G401 (cell line): ENCODE results near the gene NUAK2. TPM values are rescaled to one million over a fixed set of nuclear protein-coding genes. Genes with fewer than 3 reads are reported as not detected.
"Not testable (repeated sequence)": the region's sequence is repeated elsewhere in the genome, so short reads cannot be mapped to it uniquely, and the experiment has no call there.

Source experiments
- DNase-seq: peaks from one replicate; pipeline ENCODE4 v3.0.0-alpha.2; 2015; ENCODE audit warnings: low spot score
- in situ Hi-C: cut with HindIII; loops from 2 replicates; pipeline ENCODE4 v1.10.0; 2016; ENCODE audit warnings: low sequenced_read_pairs, mixed read lengths
- total RNA-seq: library from RNA; depleted of rRNA; stranded (reverse); fragments of >200 nt; shearing (Covaris generic); gene quantifications from 2 replicates; pipeline ENCODE4 v1.2.3, GENCODE V29; 2014

The NUAK2 gene
- total RNA-seq, 1 experiment from 2014 or later = 8.3 TPM

DNA sequence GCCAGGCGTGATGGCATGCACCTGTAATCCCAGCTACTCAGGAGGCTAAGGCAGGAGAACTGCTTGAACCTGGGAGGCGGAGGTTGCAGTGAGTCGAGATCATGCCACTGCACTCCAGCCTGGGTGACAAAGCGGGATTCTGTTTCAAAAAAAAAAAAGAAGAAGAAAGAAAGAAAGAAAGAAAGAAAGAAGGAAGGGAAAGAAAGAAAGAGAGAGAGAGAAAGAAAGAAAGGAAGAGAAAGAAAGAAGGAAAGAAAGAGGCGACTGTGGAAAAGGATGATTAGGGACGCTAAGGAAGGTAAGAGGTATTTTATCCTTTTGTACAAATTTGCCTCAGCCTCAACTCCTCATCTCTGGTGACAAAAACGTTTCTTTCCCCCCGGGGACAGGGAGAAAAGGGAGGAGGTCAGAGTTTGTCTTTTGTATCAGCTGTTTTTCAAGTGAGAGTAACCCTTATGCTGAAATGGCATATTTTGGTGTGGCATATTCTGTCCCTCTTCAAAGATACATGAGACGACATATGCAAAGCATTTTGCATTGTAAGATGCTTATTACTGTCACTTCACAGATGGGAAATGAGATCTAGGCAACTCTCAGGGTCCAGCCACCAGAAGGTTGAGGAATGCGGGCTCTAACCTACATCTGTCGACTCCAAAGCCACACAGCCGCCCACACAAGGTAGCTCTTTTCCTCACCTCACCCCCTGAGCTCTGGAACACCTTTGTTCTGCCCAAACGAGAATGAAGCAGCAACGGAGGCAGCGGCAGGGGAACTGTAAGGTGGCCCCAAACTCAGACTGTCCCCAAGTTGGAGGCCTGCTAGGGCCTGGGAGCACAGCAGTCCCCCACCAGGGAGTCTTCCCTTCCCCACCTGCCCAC lies 38.0 kb downstream of the NUAK2 start:
- DNase-seq = no peak
- in situ Hi-C loops = no loop called here

DNA sequence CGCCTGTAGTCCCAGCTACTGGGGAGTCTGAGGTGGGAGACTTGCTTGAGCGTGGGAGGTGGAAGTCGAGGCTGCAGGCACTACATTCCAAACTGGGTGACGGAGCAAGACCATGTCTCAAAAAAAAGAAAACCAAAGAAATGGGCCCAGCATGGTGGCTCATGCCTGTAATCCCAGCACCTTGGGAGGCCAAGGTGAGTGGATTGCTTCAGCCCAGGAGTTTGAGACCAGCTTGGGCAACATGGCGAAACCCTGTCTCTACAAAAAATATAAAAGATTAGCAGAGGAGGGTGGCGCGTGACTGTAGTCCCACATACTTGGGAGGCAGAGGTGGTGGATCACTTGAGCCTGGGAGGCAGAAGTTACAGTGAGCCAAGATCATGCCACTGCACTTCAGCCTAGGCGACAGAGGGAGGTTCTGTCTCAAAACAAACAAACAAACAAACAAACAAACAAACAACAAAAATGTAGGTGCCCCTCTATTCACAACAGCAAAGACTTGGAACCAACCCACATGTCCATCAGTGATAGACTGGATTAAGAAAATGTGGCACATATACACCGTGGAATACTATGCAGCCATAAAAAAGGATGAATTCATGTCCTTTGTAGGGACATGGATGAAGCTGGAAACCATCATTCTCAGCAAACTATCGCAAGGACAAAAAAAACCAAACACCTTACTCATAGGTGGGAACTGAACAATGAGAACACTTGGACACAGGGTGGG lies 40.7 kb downstream of the NUAK2 start:
- DNase-seq, in situ Hi-C loops: not testable (repeated sequence)

DNA sequence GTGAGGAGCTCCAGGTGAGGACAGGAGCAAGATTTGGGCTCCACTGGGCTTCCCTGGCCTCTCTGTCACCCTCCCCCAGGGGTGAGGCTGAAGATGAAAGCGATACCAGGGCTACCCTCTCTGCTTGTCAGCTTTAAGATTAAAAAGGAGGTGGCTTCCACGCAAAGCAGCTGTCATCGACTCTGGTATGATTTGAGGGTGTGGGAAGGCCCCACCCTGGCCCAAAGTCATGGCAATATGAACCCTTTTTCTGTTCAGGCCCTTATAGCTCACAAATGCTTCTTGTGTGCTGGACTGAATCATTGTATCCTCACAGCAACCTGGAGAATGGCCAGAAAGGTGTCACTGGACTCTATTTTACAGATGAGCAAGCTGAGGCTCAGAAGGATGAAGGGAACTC lies 41.6 kb downstream of the NUAK2 start:
- in situ Hi-C loops = no loop called here
- DNase-seq = no peak

DNA sequence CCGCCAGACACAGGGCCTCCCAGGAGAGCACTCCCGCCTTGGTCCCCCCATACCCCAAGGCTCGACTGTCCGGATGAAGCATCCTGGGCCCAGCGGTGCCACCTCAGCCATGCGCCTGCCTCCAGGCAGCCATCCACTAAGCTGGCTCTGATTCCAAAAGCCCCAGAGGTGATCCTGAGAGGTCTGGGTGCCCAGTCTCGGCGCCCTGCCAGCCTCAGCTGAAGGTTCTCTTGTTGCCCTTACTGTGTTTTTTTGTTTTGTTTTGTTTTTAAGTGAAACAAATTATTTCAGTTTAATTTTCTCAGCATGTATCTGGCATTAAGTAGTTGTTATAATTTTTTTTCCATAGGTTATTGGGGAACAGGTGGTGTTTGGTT lies 44.9 kb downstream of the NUAK2 start:
- in situ Hi-C loops = no loop called here
- no peak for DNase-seq

DNA sequence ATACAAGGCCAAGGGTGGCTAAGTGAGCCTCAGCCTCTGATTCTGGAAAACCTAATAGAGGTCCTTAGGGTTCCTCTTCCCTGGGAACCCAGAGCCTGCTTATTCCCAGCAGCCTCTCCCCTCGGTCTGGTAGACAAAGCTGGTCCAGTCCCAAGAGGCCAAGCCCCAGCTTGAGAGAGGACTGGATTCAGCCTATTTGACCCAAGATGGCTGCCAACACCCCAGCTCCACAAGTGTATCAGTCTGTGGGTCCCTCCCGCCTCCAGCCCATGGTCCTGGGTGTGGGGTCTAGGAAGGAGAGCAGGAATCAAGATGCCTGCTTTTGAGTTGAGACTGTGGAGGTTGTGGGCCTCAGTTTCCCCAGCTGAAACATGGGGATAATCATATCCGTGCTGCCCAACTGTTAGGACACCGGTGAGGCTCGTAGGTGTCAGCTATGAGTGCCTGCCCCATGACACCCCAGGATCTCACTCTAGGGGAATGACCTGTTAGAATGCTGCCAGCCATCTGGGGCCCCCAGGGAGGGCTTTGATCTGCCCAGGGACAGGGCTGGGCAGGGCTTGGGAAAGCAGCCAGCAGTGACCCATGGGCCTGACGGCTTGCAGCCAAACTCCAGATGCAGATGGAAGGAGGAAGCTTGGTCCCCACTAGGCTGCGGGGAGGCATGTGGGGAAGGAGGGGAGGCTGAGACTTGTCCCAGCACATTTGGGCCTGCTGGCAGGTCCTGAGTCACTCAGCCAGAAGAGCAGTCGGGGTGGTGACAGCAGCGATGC lies 45.4 kb downstream of the NUAK2 start:
- in situ Hi-C loops = no loop called here

DNA sequence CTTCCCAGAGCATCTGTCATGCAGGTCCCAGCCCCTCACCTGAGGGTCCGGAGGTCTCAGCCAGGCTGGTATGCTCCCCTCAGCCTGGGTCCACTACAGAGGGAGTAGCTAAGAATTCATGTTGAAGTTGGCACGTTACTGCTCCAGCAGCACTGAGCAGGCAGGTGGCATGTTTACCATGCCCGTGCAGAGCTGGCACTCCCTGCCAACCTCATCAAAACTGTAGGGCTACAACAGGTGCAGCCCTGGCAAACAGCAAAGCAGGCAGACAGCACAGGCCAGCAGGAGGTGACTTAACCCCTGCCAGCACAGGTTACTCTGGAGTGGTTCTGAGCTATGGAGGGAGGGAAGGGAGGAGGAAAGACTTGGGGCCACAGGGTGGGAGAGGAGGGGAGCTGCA lies 46.4 kb downstream of the NUAK2 start:
- in situ Hi-C loops = no loop called here
- peak; percentile 97 for DNase-seq

More for the DNA sequence above, 45.4 kb downstream of the NUAK2 start:
- no peak for DNase-seq

DNA sequence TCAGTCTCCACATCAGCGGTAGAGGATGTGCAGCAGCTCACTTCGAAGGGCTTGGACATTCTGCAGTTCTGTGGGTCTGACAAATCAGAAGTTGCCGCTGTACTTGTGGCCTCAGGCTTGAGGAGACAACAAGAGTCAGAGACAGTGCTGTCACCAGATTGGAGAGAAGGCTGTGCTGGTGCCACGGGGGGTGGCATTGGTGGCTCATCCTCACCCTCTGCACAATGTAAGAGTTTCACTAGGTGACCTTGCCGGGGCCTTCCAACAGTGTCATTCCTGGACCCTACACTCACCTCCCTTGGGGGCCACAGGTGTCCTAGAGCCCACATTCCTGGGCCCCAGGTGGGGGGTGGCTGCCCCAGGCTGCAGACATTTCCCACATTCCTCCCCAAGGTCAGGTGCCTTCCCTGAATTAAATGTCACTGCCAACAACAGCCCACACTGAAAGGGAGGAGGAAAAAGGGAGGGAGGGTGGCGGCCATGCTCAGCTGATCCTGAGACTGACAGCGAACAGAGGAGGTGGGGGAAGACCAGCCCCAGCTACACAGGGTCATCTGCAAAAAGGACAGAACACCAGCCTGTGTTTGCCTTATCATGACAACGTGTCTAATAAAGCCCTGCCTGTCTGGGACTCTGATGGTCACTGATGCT lies 47.4 kb downstream of the NUAK2 start:
- in situ Hi-C loops = no loop called here
- DNase-seq = no peak

DNA sequence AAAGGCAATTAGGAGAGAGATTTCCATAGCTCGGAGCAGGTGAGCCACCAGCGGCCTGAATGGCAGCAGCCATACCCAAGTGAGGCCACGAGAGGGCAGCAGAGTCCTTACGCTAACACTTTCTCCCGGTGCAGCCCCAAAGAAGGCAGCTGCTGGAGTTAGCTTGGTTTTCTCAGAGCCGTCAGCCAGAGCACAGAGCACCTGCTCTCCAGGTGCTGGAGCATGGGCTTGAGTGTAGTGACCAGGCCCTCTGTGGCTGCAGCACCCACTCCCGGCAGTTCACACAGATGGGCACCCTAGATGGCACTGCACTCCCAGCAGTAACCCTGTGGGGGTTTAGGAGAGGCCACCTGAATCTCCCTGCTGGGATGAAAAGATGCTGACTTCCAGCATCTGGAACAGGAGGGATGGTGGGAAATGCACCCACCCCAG lies 48.0 kb downstream of the NUAK2 start:
- peak; percentile 94 for DNase-seq
- in situ Hi-C loops = no loop called here

DNA sequence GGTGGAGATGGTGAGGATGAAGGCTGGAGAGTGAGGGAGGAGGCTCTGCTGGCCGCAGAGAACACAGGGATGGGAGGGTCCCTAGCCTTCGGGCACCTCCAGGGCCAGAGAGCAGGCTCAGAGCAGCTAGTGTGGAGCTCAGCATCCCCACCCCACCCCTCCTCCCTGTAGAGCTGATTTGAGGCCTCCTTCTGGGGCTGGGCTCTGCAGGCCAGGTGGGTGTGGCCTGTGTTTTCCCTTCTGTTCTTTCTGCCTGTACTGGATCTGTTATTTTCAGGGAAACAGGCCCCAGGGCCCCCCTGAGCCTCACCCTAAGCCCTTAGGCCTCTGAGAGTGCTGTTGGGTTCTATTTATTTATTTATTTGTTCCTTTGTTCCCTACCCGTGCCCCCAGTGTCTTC lies 49.0 kb downstream of the NUAK2 start:
- in situ Hi-C loops = no loop called here

DNA sequence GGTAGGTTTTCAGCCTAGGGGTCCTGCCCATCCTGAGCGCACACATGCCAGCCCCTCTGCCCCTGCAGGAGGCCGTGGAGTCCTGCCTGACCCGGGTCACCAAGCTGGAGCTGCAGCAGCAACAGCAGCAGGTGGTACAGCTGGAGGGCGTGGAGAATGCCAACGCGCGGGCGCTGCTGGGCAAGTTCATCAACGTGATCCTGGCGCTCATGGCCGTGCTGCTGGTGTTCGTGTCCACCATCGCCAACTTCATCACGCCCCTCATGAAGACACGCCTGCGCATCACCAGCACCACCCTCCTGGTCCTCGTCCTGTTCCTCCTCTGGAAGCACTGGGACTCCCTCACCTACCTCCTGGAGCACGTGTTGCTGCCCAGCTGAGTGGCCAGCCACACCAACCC lies 49.8 kb downstream of the NUAK2 start:
- no peak for DNase-seq
- in situ Hi-C loops = no loop called here

More for the DNA sequence above, 49.0 kb downstream of the NUAK2 start:
- DNase-seq = no peak

DNA sequence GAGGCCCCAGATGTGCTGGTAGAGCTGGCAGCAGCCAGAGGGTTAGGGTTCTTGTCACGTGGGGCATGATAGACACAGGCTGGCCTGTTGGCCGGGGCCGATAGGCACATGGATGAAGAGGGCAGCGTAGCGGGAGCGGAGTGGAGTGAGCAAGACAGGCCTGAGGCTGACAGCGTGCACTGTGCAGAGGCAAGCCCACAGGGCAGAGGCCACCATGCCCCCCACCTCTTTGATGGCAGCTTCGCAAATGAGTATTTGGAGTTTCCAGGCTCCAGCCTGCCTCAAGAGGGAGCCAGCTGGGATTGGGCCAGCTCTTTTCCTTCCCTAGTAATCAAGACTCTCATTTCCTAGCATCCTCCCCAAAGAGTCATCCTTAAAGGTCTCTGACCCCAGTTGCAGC lies 50.3 kb downstream of the NUAK2 start:
- peak; percentile 64 for DNase-seq
- in situ Hi-C loops = no loop called here

DNA sequence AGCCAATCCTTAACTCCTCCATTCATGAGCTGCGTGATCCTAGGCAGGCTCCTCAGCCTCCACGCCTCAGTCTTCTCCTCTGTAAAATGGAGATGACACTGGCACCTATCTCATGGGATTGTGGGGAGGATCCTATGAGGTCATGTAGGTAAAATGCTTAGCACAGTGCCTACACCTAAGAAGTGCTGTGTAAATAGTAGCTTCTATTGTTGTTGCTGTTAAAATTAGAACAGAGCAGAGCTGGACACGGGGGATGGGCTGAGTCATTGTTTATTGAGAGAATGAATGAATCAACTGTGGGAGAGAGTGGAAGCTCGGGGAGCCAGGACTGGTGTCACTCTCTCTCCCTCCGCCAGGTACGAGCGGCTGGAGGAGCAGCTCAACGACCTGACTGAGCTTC lies 50.8 kb downstream of the NUAK2 start:
- DNase-seq = no peak
- in situ Hi-C loops = no loop called here

DNA sequence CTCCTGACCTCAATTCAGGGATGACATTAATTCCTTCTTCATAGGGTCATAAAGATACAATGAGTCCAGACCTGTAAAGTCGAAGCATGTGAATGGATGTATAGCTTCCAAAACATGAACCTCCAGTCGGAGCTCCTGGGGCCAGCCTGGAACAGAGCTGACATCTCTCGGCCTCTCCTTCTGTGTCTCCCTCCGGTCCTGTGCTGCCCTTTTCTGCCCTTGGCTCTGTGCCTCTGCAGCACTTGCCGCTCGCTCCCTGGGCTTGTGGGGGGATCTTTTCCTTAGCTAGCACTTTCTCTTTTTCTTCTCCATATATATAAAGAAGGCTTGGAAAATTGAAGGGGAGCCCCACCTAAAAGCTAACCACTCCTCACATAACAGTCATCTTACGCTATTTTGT lies 51.3 kb downstream of the NUAK2 start:
- in situ Hi-C loops = no loop called here
- peak; percentile 59 for DNase-seq

DNA sequence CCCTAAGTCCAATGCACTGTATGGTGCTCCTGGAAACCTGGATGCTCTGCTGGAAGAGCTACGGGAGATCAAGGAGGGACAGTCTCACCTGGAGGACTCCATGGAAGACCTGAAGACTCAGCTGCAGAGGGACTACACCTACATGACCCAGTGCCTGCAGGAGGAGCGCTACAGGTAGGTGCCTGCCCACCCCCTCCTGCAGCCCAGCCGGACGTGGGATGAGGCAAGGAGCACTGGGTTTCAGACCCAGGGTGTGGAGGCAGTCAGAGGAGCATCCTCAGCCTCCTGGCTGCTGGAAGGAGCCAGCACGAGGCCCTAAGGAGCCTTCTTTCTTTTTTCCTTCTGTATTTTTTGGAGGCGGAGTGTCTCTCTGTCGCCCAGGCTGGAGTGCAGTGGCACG lies 51.8 kb downstream of the NUAK2 start:
- in situ Hi-C loops = no loop called here
- no peak for DNase-seq

DNA sequence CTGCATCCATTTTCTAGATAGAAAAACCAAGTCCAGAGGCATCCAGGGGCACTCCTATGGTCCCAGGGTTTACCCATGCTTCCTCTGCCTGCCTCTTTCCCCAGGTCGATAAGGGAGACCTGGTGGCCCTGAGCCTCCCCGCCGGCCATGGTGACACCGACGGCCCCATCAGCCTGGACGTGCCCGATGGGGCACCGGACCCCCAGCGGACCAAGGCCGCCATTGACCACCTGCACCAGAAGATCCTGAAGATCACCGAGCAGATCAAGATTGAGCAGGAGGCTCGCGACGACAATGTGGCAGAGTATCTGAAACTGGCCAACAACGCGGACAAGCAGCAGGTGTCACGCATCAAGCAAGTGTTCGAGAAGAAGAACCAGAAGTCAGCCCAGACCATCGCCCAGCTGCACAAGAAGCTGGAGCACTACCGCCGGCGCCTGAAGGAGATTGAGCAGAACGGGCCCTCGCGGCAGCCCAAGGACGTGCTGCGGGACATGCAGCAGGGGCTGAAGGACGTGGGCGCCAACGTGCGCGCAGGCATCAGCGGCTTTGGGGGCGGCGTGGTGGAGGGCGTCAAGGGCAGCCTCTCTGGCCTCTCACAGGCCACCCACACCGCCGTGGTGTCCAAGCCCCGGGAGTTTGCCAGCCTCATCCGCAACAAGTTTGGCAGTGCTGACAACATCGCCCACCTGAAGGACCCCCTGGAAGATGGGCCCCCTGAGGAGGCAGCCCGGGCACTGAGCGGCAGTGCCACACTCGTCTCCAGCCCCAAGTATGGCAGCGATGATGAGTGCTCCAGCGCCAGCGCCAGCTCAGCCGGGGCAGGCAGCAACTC lies 52.5 kb downstream of the NUAK2 start:
- no peak for DNase-seq
- in situ Hi-C loops = no loop called here

DNA sequence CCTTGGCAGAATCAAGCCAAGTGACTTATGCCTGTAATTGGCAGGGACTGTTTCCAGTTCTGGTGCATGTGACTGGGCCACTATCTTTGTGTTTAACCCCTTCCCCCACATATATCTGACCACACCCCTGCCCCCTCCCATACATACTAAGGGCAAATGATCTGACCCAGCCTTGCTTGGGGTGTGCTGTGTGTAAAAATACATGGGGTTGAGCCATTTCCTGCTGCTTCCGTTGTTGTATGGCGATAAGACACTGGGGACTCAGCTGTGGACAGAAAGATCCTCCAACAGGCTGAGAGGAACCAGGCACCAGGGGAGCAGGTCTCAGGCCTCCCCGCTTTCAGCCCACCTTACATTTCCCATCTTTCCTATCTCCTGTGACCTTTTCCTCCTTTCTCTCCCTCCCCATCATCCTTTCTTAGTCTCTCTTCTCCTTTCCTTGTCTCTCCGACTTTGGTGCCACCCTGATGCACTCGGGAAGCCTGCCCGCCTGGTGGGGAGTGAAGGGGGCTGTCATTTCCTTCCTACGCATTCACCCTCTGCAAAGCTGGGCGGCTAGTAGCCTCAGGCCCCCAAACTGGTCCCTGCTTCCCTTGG lies 54.1 kb downstream of the NUAK2 start:
- in situ Hi-C loops = no loop called here
- DNase-seq = no peak

DNA sequence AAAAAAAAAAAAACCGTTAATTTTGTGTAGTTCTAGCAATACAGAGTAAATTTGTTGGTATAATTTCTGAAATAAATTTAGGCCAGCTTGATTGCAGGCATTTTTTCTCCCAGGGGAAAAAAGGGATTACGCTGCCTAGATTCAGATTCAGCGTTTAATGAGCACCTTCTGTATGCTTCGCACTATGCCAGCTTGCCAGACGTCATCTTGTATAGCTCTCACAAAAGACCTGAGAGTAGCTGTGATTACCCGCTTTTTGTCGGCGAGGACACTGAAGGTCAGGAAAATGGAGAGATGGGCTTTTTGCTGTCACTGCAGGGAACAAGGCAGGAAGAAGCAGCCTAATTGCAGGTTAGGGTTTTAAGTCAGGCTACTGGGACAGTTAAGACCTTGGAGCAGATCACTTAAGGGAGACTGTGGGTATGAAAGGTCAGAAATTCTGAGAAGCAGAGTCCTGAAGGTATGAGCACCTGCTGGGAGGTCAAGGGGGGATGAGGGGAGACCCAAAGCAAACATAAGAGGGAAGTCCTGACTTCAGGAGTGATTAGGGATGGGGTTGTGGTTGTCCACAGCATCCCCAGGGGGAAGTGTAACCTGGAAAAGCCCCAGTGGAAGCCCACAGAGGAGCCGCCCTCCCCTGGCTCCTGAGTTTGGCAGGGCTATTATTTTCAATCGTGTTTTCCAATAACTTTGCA lies 54.8 kb downstream of the NUAK2 start:
- DNase-seq = no peak
- in situ Hi-C loops = no loop called here
